Activated CD4-positive, alpha-beta T cell treated with anti-CD3 and anti-CD28 coated beads, Interleukin-2, amount 50 U/mL, for 24 hours (primary cell): ENCODE data around the gene NKAIN1.
"Not testable (repeated sequence)": the region's sequence is repeated elsewhere in the genome, so short reads cannot be mapped to it uniquely, and the experiment has no call there.

Source experiments
- DNase-seq, 2 donors: peaks; one replicate each; pipeline ENCODE4 v3.0.0-alpha.2; 2020; ENCODE audit warnings: low read depth in 1 of 2, low spot score in 1 of 2

NKAIN1 gene

DNA sequence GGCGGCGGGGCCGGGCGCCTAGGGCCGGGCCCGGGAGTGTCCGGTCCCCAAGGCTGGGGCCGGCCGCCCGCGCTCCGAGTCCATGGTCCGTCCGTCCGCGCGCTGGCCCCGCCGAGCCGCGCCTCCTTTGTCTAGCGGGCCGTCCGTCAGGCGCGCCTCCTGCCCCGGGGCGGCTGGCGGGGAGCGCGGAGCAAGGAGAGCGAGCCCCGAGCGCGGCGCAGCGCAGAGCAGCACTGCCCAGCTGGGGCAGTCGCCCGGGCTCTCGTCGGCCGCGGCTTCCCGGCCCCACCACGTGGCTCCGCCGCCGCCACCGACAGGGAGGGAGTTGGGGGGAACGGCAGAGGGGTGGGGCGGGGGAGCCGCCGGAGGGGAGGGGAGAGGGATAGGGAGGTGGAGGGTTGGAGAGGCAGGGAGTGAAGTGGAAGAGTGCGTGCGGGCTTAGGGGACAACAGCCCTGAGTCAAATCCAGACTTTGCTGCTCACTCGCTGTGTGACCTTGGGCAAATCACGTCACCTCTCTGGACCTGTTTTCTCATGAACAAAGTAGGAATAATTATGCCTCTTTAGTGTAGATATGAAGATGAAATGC, at the start of gene NKAIN1:
TSS of gene NKAIN1 (minus strand) at position 235 of the 589 bp plus-strand sequence. CDS start 340 bp downstream, outside the sequence.
- no peak for DNase-seq

DNA sequence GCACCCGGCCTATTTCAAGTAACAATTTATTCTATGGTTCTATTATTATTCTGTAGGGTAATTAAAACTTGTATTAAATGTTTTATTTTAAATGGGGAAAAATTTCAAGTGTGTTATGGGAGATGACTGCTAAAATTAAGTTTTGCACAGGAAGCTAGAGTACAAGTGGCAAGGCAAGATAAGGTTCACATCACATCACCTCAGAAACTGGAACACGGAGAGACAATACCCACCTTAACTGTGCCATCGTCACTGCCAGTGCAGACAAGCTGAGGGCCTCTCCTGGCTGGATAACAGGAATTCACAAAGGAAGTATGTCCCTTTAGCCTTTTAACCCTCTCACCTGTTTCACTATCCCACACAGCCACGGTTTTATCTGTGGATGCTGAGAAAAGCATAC, 49.3 kb upstream of the NKAIN1 start:
- no peak for DNase-seq

DNA sequence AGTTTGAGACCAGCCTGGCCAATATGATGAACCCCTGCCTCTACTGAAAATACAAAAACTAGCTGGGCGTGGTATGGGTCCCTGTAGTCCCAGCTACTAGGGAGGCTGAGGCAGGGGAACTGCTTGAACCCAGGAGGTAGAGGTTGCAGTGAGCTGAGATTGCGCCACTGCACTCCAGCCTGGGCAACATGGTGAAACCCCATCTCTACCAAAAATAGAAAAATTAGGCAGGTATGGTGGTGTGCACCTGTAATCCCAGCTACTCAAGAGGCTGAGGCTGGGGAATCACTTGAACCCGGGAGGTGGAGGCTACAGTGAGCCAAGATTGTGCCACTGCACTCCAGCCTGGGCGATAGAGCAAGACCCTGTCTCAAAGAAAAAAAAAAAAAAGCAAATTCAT, 48.1 kb upstream of the NKAIN1 start:
- DNase-seq: not testable (repeated sequence)

DNA sequence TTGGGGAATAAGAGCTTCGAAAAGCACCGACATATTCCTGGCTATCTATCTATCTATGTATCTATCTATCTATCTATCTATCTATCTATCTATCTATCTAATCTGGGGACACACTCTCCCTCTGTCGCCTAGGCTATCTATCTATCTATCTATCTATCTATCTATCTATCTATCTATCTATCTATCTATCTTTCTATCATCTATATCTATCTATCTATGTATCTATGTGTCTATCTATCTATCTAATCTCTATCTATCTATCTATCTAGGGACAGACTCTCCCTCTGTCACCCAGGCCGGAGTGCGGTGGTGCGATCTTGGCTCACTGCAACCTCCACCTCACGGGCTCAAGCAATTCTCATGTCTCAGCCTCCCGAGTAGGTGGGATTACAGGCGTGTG, 42.7 kb upstream of the NKAIN1 start:
- not testable (repeated sequence) for DNase-seq

DNA sequence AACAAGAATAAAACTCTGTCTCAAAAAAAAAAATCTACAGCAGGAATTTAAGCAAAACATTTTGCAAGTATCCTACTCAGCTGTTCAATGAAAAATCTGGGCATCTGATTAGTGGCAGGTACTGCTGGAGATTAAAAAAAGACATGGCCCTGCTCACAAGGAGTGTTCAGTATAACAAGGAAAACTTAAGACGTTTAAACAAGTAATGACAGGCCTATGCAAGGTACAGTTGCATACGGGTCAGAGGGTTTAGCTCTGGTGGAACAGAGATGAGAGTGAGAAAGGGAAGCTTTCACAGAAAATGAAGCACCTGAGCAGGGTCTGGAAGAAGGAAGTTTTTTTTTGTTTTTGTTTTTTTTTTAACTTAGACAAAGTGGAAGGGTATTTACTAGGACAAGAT, 33.9 kb upstream of the NKAIN1 start:
- DNase-seq: no peak

DNA sequence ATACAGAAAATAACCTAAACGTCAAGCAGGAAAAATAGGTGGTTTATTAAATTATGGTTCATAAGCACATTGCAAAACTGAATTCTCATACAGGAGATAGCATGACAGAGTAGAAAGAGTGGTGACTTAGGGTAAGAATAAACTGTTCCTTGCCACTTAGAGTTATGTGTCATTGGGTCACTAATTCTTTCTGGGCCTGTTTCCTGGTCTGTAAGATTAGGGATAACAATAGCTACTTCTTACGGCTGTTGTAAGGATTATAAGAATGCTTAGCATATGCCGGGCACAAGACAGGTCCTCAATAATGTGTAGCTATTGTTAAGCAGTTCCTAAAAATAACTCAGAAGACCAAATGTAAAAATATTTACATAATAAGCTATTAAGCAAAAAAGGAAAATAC, 32.7 kb upstream of the NKAIN1 start:
- DNase-seq: no peak

DNA sequence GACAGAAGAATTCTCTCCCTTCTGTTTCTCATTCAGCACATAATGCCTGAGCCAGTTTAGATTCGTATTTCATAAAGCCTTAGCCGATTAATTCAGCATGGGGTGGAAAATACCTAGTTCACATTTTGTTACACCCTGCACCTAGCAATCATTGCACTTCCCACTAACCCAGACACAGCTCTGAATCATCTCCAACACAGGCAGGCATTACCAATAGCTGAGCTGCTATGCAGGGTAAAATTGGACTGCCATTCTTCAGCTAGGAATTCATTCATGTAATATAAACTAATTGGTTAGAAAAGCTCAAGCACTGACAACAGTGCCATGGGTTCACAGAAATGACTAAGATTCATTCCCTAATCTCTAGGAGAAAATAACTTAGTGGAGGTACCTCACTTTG, 26.9 kb upstream of the NKAIN1 start:
- DNase-seq: no peak

DNA sequence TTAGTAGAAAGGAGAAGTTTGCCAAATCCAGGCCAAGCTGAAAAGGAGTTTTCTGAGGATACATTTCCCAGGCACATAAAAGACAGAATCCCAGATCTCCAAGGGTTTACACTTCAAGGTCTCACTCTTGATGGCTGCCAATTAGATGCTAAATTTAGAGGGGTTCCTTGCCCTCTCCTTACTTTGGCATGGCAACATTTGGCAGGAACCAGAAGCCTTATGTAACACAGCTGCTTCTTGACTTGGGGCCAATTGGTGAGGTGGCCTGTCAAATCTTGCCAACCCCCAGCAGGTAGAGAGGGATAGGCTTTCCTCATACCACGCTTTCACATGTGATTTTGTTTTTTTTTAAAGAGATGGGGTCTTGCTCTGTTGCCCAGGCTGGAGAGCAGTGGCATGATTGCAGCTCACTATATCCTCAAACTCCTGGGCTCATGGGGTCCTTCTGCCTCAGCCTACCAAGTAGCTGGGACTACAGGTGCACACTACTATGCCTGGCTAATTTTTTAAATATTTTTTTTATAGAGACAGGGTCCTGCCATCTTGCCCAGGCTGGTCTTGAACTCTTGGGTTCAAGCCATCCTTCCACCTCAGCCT, 25.2 kb upstream of the NKAIN1 start:
- no peak for DNase-seq

DNA sequence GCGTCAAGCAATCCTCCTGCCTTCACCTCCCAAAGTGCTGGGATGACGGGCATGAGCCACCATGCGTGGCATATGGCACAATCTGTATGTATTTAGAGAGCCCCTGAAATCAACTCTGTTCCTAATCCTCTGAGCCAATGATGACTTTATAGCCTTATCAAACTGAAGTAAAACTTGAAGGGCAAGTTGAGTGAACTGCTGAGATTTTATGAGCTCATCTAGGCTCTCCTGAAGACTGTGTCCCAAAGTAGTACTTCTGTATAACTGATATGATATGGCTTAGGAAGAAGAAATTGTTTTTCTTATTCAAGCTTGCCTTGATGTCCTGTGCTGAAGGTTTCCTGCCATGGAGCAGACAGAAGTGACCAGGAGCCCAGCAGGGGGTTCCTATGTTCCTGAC, 23.7 kb upstream of the NKAIN1 start:
- no peak for DNase-seq

DNA sequence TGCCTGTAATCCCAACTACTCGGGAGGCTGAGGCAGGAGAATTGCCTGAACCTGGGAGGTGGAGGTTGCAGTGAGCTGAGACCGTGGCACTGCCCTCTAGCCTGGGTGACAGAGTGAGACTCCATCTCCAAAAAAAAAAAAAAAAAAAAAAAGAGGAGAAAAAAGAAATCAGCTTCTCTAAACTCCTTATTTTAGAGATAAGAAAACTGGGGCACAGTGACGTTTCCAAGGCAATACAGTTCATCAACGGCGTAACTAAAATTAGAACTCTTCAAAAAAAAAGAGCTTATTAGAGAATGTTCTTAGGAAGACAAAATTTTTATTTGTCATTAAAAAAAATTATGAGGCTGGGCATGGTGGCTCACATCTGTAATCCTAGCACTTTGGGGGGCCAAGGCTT, 22.7 kb upstream of the NKAIN1 start:
- DNase-seq: not testable (repeated sequence)

DNA sequence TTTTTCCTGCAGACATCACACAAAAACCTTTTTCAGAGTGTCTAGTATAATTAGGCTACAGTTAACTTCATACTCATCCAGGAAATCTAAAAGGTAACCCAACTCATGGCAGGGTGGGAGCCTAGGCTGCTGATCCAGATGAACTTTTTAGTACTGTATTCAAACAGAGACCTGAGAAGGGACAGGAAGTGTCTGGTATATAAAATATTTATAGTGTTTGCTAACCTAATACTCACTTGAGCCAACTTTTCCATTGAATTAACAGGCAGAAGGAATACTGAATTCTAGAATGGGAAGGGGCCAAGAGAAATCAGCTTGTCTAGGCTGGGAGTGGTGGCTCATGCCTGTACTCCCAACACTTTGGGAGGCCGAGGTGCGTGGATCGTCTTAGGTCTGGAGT, 22.2 kb upstream of the NKAIN1 start:
- no peak for DNase-seq

DNA sequence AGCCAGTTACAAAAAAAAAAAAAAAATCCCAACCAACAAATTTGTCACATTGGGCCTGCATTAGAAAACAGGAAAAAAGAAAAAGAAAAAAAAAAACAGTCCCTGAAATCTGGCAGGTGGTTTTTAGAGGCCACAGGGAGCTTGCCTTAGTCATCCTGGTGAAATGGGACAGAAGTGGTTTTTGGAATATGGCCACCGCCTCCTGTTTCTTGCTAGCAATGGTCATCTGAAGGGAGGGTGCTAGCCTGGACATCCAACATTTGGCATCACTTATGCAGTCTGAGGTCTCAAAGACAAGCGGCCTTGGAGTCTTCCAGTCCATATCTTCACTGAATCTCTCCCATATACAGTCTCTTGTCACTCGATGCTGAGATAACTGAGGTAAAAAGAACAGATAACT, 20.1 kb upstream of the NKAIN1 start:
- no peak for DNase-seq

DNA sequence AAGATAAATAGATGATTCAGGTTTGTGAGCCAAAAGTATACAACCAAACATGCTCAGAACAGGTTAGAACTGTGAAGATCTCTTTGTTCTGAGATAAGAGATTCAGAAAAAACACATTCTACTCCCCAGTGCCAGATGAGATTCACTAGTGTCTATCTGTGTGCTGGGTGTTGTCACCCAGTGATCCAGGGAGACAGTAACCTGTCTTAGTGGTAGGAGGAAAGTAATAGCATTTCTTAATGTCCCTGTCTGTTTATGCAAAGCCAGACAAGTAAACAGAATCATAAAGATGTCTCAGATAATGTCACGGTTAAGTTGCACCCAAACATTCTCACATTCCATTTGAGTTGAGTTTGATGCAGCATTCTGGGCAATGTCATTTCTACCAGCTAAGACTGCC, 18.9 kb upstream of the NKAIN1 start:
- no peak for DNase-seq

DNA sequence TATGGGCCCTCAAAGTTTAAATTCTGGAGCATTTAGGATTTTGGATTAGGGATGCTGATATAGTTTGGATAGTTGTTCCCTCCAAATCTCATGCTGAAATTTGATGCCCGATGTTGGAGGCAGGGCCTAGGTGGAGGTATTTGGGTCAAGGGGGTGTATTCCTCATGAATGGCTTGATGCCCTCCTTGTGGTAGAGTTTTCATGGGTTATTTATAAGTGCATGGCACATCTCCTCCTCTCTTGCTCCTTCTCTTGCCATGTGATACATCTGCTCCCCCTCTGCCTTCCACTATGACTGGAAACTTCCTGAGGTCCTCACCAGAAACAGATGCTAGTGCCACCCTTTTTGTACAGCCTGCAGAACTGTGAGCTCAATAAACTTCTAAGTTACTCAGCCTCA, 17.5 kb upstream of the NKAIN1 start:
- no peak for DNase-seq

DNA sequence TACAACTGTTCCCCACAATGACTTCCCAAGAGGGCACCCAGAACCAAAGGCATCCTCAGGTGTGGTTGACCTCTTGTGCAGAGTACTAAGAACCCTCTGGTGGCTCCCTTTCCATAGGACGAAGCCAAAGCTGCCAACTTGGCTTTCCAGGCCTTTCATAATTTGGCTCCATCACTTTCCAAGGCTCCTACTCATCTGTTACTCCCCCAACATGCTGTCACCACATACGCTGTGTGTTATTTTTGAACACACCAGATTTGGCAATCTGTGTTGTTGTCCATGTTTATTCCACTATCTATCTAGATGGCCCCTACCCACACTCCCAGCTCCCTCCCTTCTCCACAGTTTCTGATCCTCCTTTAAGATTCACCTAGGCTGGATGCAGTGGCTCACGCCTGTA, 10.2 kb upstream of the NKAIN1 start:
- no peak for DNase-seq

DNA sequence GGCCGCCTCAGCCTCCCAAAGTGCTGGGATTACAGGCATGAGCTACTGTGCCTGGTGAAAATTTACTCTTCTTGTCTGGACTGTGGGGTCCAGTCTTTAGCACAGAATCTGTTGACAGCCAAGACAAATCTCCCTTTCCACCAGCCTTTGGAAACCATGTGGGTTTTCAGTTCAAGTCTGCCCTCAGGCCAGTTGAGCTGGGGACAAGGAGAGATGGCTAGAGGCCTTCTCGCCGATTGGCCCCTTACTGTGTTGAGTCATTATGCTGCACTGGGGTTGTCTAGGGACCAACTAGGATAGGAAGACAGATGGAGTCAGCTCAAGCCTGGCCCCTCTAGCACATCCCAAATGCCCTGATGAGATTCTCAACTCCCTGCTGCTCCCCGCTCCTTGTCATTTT, 8.6 kb upstream of the NKAIN1 start:
- no peak for DNase-seq

DNA sequence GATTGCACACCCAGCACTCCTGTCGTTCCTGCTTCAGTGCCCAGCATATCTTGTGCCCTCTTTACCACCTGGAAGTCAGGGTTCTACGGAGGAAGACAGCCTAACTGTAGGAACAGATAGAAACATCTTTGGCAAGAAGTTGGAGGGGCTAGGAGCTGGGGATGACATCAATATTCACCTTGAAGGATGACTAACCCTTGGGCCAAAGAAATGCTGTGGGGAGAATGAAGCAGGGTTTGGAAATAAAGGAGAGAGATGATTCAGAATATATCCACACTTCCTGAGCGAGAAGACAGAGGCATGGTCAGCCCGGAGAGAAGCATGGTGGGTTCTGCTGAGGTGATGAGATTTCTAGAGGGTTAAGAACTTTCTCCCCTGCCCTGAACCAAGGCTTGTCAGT, 4.6 kb upstream of the NKAIN1 start:
- no peak for DNase-seq

DNA sequence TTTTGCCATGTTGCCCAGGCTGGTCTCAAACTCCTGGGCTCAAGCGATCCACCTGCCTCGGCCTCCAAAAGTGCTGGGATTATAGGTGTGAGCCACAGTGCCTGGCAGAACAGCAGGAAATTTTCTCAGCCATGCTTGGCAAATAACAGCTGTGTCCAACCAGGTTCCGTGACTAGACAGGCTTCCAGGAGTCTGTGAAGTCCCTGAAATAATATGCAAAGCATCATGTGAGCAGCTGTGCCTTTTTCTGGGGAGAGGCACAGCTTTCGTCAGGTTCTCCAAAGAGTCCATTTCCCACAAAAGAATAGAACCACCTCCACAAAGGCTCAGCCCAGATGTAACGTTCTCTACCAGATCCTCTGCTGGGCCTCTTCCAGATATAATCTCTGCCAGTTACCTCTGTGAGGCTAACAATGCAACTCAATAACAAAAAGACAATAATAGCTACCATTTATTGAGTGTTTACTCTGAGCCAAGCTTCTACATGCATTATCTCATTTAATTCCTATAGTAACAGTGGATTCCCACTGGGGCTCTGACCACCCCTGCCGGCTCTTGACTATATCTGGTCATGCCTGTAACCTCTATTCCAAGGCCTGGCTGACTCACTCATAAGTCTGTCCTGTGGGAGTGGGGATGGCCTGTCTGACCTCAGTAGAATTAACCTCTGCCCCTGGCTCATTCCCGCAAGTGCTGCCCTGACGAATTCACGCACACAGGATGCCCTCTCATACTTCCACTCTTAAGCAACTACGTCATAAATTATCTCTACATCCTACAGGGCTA, 4.0 kb upstream of the NKAIN1 start:
- no peak for DNase-seq

DNA sequence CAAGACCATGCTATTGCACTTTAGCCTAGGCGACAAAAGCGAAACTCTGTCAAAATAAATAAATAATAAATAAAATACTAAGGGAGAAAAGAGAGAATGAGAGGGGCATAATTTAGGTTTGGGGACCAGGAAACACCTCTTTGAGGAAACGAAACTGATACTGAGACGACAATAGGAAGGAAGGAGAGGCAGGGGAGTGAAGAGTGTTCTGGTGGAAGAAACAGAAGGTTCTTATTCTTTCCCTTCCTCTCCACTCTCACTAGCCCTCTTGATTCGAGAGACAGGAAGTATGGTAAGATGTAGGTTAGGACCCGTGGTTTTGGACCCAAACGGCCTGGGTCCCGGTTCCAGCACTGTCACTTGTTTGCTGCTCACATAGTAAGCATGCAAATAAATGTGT, 1.6 kb upstream of the NKAIN1 start:
- DNase-seq: no peak

DNA sequence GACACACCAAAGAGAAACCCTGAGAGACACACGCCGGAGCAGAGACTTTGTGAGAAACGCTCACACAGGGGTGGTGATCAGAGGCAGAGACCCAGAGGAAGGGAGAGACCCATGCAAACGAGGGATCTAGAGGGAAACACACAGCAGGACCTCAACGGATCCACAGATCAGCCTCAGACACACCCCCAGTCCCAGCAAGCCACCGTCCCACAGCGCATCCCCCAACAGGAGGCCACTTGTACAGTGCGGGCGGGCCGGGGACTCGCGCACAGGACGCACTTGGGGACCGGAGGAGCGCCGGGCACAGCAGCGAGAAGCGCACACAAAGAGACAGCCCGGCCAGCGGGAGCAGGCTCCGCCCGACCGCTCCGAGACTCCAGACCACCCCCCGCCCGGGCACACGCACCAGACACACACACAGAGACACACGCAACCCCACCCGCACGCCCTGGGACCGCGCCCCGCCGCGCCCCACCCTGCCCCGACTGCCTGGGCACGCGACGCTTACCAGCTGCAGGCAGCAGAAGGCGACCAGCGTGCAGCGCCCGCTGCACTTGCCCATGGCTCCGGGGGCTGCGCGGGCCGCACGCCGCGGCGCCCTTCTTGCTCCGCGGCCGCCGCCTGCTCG, 587 bp downstream of the NKAIN1 start:
- DNase-seq: no peak

DNA sequence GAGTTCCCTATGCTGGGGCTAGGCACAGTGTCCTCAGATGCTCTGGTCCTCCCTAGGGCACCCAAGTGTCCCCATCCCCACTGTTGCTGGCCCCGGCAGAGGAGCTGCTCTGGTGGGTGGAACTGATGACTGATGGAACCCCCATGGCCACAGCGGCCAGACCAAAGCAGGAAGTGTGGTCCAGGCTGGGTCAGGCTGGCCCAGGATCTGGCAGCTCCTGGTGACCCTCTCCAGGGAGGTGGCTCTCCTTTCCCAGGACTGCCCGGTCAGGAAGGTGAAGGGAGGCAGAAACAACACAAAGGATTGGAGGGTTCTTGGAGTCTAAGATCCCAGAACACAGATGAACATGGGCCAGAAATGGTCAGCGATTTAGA, 1.1 kb downstream of the NKAIN1 start:
- no peak for DNase-seq

DNA sequence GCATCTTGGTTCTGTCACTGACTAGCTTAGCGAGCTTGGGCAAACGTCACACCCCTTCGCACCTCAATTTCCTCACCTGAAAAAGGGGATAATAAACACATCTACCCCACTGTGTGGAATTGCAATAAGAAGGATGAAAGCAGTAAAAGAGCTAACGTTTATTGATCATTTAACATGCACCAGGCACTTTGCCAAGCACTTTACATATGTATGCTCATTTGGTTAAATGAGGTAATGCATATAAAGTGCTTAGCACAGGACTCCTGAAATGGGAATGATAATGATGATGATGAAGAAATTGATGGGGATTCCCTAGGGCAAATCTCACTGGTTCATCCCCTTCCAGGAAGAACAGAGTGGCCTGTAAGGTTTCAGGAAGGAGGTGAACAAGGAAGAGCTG, 4.8 kb downstream of the NKAIN1 start:
- no peak for DNase-seq
